GM18861 (cell line): ENCODE measurements around the gene AP4B1.
"Not testable (repeated sequence)": the region's sequence is repeated elsewhere in the genome, so short reads cannot be mapped to it uniquely, and the experiment has no call there.

Experiments used
- ATAC-seq: cut with Tn5 transposase; IDR thresholded peaks from one replicate; pipeline ENCODE4 v1.9.1; 2021; ENCODE audit not compliant: unreplicated experiment

Gene AP4B1

DNA sequence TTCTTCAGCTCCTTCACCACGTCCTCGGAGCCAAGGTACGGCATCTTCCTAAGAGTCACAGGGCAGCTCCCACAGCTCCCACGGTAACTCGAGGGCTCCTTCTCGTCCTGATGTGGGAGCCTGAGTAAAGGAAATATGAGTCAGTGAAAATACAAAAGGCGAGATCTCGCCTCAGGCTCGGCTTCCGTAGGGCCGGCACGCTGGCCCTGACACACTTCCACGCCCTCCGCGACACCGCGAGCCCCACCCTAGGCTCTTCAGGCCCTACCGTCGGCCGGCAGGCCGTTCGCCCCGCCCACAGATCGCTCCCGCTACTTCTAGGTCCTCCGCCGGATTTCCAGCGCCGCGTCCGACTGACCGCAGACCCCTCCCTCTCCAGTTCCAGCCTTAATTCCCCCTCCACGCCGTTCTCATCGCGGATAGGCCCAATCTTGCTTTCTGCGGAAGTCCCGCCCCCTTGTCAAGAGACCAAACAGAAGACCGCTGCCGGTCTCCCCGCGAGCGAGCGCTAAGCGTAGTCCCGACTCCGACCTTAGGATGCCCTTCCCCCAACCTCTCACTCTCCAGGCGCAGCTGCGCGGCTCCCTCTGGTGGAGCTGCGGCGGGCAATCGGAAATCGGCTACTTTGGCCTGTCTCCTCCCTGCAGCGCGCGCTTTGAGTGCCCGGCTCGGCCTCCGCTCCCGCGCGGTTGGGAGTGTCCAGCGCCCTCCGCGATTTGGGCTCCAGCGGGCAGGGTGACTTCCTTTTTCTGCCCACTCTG is at the start of gene AP4B1, which contains the start of gene DCLRE1B:
TSS of gene AP4B1 (minus strand) at position 126 of the 761 bp plus-strand sequence. CDS start at position 44, 82 bp downstream.
TSS of gene DCLRE1B (plus strand) at position 653 of the 761 bp plus-strand sequence. CDS start 261 bp downstream, outside the sequence.
- peak; percentile 86 for ATAC-seq

DNA sequence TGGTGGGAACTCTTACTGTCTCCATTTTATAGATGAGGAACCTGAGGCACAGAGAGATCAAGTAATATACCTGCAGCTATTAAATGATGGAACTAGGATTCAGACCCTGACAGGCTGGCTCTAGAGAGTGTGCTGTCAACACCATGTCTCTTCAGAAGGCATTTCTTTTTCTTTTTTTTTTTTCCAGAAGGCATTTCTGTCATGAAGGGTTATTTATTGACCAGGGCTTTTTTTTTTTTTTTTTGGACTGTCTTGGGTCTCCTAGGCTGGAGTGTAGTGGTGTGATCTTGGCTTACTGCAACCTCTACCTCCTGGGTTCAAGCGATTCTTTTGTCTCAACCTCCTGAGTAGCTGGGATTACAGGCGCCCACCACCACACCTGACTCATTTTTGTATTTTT is 47.1 kb upstream of the AP4B1 start:
- ATAC-seq = no peak

DNA sequence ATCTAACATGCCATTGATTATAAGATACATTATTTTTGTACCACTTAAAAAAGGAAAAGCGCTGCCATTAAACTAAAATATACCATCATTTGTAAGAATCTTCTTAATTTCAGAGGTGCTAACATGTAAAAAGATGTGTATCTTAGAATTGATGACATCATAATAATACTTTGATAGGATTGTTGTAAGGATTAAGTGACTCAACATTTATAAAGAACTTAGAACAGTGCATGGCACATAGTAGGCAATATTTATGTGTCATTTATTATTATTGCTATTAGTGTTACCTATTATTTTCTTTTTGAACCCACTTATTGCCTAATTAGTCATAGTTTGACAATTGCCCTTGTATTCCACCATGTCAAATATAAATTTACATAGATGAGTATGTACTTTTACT is 46.3 kb upstream of the AP4B1 start:
- ATAC-seq = no peak

DNA sequence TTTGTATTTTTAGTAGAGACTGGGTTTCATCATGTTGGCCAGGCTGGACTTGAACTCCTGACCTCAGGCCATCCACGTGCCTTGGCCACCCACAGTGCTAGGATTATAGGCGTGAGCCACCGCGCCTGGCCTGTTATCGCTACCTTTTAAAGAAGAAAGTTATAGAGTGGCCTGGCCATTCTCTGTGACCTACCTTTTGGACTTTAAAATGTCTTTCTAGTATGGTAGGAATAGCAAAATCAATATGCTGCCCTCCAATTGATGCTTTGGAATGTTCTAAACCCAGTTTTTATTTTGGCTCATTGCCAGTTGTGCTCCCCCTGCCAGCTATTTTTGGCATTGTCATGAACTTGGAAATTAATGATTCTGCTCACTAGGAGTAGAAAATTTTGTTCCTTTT is 44.4 kb upstream of the AP4B1 start:
- no peak for ATAC-seq

DNA sequence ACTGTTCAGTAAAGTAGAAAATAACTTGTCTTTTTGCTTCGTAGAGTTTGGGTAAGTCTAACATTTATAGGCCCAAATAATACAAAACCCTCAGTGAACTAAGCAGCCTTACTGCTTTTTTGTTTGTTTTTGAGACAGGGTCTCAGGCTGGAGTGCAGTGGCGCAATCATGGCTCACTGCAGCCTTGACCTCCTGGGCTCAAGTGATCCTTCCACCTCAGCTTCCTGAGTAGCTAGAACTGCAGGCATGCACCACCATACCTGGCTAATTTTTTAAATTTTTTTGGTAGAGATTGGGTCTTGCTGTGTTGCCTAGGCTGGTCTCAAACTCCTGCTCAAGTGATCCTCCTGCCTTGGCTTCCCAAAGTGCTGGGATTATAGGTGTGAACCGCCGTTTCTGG is 43.6 kb upstream of the AP4B1 start:
- not testable (repeated sequence) for ATAC-seq

DNA sequence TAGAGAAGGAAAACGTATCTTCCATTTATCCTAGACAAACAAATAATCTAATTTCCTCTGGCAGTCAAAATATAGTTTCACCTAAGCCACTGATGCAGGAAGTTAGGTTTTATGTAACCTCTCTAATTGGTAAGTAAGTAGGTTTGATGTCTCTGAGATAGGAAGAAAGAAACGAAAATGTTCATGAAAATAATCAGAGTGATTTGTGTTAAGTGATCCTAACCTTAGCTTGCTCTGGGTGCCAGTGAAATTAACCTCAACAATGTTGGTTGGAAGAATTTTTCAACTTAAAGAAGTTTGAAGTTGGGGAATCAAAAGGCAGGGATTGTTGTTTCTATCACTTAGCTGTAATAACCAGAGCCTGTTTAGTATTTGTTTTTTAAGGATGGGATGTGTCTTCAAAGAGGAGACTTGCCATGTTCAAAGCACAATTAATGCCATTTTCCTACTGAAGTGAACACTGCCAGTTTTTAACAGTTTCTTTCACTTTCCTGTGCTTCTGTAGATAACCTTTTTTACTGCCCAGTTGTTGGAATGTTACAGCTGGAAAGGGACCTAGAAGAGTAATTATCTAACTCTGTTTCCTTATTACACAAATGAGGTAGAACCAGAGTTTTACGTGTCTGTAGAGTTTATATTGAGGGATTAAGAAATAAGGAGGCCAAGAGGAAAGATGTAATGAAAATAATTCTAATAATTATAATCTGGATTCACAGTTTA is 42.9 kb upstream of the AP4B1 start:
- ATAC-seq = no peak

DNA sequence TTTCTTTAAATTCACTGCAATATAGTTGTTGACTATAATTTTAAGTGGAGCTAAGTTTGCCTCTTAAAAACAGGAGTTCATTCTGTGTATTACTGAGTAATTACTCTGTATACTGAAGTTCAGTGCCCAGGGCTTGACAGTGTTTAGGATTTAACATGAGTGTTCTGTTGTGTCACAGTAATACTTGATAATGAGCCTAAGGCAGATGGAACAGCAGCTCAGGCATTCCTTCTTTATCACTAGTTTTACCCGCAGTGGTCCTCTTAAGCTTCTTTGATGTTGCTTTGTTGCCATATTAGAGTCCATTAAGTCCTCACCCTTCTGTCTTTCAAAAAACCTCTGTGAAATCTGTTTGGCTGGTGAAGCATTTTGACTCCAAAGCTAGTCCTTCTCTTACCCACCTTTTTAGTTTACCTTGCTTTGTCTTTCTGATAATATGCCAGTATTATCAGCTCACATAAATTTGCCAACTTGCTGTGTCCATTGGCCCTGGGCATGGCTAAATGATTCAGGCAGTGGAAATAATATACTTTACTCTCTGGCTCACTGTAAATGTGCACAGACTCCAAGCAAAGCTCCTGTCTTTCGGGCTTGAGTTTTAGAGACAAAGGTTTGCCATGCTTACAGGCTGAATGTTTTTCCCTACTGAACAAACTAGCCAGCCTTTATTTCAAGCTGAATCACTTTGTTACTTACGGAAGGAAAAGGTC is 42.2 kb upstream of the AP4B1 start:
- no peak for ATAC-seq

DNA sequence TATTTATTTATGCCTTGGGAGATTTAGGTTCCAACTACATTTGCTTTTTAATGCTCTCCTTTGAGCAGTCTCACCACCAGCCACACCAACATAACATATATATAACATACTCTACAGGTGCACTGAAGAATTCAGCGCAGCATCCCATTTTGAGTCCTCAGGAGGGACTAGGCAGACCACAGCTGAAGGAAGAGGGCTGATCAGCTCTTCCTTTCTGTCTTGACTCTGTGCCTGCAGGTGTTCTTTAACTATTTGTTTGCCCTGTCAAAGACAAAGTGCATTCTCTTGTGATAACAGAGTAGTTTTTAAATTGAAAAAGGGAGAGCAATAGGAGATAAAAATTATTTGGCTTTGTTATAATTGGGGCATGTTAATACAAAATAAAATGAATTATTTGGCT is 41.5 kb upstream of the AP4B1 start:
- no peak for ATAC-seq

DNA sequence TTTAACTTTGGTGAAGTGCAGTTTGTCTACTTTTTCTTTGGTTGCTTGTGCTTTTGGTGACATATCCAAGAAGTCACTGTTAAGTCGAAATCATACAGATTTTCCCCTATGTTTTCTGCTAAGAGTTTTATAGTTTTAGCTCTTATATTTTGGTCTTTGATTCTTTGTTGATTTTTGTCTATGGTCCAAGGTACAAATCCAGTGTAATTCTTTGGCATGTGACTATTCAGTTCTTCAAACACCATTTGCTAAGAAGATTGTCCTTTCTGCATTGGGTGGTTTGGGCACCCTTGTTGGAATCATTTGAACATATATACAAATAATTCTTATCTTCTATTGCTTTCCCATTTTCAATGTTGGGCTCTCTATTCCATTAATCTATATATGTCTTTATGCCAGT is 40.7 kb upstream of the AP4B1 start:
- no peak for ATAC-seq

DNA sequence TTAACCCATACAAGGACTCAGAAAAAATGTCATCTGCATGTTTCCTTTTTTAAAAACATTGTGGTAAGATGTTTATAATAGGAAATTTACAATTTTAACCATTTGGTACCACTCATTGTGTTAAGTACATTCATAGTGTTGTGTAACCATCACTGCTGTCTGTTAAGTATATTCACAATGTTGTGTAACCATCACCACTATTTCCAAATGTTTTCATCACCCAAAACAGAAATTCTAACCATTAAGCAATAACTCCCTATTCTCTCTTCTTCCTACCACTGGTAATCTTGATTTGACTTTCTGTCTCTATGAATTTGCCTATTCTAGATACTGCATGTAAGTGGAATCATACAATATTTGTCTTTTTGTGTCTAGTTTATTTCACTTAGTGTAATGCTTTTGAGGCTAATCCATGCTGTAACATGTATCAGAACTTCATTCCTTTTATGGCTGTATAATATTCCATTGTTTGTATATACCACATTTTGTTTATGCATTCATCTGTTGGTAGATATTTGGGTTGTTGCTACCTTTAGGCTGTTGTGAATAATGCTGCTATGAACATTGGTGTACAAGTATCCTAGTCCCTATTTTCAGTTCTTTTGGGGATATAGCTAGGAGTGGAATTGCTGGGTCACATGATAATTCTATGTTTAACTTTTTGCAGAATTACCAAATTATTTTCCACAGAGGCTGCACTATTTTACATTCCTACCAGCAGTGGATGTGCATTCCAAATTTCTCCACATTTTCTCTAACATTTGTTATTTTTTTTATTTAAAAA is 38.6 kb upstream of the AP4B1 start:
- no peak for ATAC-seq

DNA sequence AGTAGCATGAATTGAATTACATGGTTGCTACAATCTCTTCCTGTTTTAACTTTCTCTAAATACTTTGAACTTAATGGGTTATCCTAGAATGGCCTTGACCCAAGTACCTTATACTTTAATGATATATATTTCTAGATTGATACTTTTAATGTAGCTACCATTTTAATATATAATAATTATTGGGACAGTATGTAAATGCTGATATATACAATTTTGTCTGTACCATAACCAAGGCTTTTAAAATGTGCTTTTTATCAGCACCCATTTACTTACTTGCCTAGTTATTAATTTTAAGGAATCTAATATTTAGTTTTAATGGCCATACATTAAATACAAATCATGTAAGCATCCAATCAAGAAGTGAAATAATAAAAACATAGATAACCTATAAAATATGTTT is 37.9 kb upstream of the AP4B1 start:
- ATAC-seq = no peak

DNA sequence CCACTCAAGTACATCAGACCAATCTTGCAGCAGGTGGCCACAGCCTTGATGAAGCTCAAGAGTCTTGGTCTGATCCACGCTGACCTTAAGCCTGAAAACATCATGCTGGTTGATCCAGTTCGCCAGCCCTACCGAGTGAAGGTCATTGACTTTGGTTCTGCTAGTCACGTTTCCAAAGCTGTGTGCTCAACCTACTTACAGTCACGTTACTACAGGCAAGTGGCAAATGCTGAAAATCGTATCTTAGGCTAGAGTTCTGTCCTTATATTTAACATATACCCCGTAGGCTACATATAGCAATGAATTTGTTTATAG is 36.6 kb upstream of the AP4B1 start:
- ATAC-seq = no peak

DNA sequence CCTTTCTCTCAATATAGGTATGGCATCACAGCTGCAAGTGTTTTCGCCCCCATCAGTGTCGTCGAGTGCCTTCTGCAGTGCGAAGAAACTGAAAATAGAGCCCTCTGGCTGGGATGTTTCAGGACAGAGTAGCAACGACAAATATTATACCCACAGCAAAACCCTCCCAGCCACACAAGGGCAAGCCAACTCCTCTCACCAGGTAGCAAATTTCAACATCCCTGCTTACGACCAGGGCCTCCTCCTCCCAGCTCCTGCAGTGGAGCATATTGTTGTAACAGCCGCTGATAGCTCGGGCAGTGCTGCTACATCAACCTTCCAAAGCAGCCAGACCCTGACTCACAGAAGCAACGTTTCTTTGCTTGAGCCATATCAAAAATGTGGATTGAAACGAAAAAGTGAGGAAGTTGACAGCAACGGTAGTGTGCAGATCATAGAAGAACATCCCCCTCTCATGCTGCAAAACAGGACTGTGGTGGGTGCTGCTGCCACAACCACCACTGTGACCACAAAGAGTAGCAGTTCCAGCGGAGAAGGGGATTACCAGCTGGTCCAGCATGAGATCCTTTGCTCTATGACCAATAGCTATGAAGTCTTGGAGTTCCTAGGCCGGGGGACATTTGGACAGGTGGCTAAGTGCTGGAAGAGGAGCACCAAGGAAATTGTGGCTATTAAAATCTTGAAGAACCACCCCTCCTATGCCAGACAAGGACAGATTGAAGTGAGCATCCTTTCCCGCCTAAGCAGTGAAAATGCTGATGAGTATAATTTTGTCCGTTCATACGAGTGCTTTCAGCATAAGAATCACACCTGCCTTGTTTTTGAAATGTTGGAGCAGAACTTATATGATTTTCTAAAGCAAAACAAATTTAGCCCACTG is 36.0 kb upstream of the AP4B1 start:
- no peak for ATAC-seq

DNA sequence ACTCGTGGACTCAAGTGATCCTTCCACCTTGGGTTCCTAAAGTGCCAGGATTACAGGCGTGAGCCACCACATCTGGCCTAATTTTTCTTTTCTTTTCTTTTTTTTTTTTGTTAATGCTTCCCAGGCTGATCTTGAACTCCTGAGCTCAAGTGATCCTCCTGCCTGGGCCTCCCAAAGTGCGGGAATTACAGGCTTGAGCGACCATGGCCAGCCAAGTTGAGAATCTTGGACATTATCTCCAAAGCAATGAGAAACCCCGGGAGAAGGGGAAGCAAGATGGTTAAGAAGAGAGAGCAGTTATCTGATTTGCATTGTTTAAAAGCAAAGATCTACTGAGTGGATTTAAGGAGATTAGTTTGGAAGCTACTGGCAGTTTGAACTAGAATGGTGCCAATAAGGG is 33.6 kb upstream of the AP4B1 start:
- no peak for ATAC-seq

DNA sequence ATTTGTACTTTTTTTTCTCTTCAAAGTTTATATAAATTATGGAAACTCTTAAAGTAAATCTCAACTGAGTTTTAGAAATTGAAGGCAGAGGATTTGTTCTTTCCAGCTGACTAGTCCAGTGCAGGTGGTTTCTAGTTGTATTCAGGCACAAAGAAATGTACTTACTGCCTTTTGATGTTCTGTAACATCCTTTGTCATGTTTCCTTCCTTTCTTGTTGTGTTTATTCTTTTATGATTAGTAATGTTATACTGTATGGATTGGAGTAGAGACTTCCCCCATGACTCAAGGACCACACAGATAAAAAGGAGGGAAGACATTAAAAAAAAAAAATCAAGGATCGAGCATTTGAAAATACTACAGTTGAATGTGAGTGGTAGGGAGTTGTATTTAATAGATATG is 32.5 kb upstream of the AP4B1 start:
- no peak for ATAC-seq

DNA sequence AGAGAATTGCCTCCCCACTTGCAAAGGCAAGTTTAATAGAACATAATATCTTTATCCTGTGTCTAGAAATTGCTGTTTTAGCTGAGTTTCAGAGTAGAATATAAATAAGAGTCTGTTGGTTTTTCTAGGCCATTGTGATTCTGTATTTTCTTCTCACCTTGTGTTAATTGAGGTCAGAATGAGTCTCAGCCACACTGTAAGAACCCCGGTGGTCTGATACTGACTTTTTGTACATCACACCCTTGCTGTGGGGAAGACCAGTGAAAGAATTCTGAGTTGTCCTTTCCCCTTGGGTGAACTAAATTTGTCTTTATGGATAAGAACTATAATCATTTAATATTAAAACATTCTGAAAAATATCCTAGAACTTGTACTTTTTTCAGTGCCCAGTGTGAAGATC is 31.4 kb upstream of the AP4B1 start:
- ATAC-seq = no peak

DNA sequence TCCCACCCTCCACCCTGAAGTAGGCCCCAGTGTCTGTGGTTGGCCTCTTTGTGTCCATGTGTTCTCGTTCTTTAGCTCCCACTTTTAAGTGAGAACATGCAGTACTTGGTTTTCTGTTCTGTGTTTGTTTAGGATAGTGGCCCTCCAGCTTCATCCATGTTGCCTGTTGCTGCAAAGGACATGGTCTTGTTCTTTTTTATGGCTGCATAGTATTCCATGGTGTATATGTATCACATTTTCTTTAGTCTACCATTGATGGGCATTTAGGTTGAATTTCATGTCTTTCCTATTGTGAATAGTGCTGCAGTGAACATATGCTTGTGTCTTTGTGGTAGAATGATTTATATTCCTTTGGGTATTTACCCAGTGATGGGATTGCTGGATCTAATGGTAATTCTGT is 30.6 kb upstream of the AP4B1 start:
- no peak for ATAC-seq

DNA sequence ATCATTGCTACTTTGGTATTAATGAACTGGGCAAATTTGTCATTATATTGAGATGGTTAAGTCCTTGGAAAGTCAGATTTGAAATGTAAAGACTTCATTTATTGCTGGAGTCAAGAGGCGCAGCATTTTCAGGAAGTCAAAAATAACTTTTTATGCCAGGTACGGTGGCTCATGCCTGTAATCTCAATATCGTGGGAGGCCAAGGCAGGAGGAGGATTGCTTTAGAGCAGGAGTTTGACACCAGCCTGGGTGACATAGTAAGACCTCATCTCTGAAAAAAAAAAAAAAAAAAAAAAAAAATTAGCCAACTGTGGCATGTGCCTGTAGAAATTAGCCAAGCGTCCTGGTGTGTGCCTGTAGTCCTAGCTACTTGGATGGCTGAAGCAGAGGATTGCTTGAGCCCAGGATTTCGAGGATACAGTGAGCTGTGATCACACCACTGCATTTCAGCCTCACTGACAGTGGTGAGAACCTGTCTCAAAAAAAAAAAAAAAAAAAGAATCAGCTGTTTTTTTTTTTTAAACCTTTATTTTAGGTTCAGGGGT is 30.0 kb upstream of the AP4B1 start:
- no peak for ATAC-seq

DNA sequence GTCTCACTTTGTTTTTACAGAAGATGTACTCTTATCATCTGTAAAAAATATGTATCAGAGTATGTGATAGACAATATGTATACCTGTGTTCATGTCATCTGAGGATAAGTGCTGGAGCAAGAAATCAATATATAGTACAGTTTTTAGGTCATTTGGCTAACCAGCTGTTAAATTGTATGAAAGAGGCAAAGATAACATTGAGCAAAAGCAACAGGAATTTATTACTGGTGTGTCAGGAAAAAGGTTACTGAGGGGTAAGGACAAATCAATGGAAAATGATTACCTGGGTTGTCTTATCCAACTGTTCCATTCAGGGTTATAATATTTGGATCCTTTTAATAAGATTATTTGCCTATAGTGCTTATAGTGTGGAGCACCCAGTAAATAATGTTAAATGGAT is 29.4 kb upstream of the AP4B1 start:
- ATAC-seq = no peak

DNA sequence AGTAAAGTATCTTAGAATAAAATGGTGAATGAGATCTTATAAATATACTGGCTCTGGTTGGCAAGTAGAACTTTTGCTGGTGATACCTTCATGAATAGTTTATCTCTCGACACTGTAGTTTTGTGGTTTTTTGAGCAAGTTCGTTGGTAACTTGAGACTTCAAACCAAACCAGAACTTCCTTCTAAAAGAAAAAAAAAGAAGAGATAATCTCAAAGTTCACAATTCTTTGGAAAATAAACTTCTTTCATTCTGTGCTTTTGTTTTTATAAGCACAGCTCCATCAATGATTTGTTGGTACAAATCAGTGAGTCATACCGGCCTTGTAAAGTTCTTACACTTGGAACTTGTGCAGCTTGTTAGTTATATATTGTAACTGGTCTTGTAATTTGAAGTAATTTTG is 26.9 kb upstream of the AP4B1 start:
- ATAC-seq = no peak
